BJ (cell line): Measurements from ENCODE around the gene LGR5. TPM values are rescaled to one million over a fixed set of nuclear protein-coding genes. Genes with fewer than 3 reads are reported as not detected.

ENCODE experiments used
- CTCF ChIA-PET: fragments of 350-600 bp; formaldehyde crosslinking; extraction: SDS; loops from one replicate; lab custom pipeline; 2021; ENCODE audit warnings: antibody characterized with exemption, inconsistent platforms; lab: Yijun Ruan, JAX
- POLR2A ChIA-PET: fragments of 300-600 bp; sonication (Branson Sonifier 250); formaldehyde crosslinking; extraction: SDS; loops from one replicate; lab custom pipeline; 2021; ENCODE audit warnings: antibody characterized with exemption; lab: Charles Lee
- DNase-seq: peaks from one replicate; pipeline ENCODE4 v3.0.0-alpha.2; 2011; ENCODE audit warnings: low read depth
- H3K27me3 ChIP-seq: 2 replicates; pipeline ENCODE4 v1.6.0; 2011; ENCODE audit warnings: low read length; ENCODE audit not compliant: control insufficient read depth, insufficient read depth
- H3K36me3 ChIP-seq: 2 replicates; pipeline ENCODE4 v1.5.1; 2011; ENCODE audit warnings: low read length; ENCODE audit not compliant: control insufficient read depth, insufficient read depth
- H3K4me3 ChIP-seq: 2 replicates; pipeline ENCODE4 v1.5.1; 2011; ENCODE audit warnings: low read depth, mild to moderate bottlenecking, control low read depth, low read length
- CTCF ChIP-seq: IDR thresholded peaks from 2 replicates; pipeline ENCODE4 v1.5.1; 2011; ENCODE audit warnings: low read depth, mild to moderate bottlenecking, control low read depth, inconsistent platforms, low read length, moderate library complexity; ENCODE audit not compliant: insufficient read depth
- polyA plus RNA-seq: library from polyadenylated mRNA; depleted of rRNA; stranded (reverse); fragments of >200 nt; gene quantifications from 2 replicates; pipeline ENCODE4 v1.2.3, GENCODE V29; 2011

Gene LGR5
- polyA plus RNA-seq, 1 experiment: 0.23 TPM

DNA sequence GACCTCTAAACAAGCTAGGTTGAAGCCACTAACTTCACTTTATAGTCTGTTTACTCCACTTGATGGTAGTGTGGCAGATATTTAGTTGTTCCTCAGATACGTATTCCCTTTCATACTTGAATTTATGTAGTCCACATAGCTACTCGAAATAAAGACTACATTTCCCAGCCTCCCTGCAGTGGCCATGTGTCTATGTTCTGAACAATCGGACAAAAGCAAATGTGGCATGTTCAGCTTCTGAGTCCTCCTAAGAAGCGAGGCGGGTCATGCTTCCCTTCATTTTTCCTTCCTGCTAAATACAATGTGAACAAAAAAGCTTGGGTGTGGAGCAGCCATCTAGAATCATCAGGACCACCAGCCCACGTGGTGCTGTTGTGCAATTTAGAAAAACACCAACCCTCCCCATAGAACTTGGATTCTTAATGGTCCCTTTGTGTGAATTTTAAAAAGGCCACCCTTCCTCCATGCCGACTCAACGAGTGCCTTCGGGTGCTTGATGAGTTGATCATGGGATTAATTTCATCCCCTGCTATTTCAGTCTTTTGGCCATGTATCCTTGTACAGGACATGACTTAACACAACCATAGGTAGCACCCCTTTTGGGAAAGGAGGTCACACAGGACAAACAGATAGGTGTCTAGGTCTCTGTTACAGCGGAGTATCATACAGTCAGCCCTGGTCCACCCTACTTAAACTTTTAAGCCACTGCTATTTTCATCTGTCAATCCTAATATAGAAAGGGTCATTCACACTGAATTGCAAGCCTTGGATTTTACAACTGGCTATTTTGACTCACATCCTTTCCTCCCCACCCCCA is 163.4 kb downstream of the LGR5 start:
- ChIA-PET POLR2A (no interaction called here), CTCF (interaction anchor here (0.7 to 2.2 kb wide), 2 partner anchors 34 to 187 kb away, joined by 3 to 5 read pairs; no protein-coding TSS in a partner anchor)
- TF ChIP-seq CTCF: no peak
- DNase-seq: no peak
- H3K4me3 ChIP-seq: no peak overlapping the region
- no peaks in the 10 kb centered on the region for H3K27me3 ChIP-seq
- H3K36me3 ChIP-seq: no peaks in the 10 kb centered on the region

DNA sequence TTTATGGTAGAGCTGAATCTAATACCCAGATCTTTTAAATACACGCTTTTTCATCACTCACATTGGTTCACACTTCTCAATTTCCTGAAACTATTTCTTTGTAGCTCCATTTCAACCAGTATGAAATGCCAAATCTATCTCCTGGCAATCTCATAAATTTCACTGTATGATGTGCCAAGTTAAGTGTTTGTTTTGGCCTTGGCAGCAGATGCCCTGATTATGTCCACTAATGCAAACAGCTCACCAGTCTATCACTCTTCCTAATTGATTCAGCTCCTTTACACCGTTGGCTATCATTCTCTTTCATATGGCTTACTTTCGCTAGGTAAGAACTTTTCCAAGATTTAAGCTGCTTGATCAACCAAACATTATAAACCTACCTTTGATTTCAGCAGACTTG is 165.4 kb downstream of the LGR5 start:
- ChIA-PET CTCF (interaction anchor here (0.6 to 2.2 kb wide), 5 partner anchors 10 to 223 kb away, joined by 3 to 11 read pairs (median 4); no protein-coding TSS in a partner anchor), POLR2A (no interaction called here)
- TF ChIP-seq CTCF: no peak

DNA sequence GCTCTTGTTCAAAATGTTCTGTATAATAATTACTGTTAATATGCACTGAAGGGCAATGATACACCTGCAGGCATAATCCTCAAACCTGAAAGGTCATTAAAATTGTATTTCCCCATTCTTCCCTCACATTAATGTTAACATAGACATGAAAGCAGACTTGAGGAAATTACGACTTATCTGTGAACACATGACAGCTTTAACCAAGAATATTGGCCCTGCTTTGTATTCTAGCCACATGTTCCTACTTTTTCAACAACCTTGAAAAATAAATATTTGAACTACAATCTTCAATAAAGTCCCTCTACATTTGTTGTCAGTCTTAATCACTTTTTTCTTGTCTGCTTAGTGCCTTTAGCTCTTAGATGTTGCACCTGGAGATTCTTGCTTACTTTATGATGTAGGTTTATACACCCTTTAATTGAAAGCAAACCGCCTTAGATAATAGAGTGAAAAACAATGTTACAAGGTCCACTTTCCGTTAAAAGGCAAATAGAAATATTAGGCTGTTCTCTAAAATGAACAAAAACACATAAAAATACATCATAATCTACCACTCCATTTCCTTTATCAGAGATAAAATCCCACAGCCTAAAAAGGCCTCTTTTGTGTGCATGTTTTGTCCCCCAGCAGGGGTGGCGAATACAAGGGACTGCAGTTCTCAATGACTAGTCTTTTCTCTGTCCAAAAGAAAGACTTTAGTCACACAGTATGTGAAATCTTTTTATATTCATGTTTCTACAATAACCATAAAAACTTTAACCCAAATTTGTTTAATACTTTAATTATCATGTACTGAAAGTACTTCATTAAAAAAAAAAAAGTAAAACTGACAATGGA is 168.1 kb downstream of the LGR5 start:
- no peak for DNase-seq
- POLR2A ChIA-PET: no interaction called here
- CTCF ChIA-PET: interaction anchor here (1.3 to 1.8 kb wide), 2 partner anchors 13 to 27 kb away, joined by 3 to 4 read pairs; no protein-coding TSS in a partner anchor
- TF ChIP-seq CTCF: no peak
- no peak overlapping the region for H3K4me3 ChIP-seq
- no peaks in the 10 kb centered on the region for H3K27me3 ChIP-seq
- H3K36me3 ChIP-seq: peaks cover 4% of the 10 kb centered on the region

More for the DNA sequence above, 165.4 kb downstream of the LGR5 start:
- no peak overlapping the region for H3K4me3 ChIP-seq
- peaks cover 2% of the 10 kb centered on the region for H3K36me3 ChIP-seq
- DNase-seq: no peak
- no peaks in the 10 kb centered on the region for H3K27me3 ChIP-seq

DNA sequence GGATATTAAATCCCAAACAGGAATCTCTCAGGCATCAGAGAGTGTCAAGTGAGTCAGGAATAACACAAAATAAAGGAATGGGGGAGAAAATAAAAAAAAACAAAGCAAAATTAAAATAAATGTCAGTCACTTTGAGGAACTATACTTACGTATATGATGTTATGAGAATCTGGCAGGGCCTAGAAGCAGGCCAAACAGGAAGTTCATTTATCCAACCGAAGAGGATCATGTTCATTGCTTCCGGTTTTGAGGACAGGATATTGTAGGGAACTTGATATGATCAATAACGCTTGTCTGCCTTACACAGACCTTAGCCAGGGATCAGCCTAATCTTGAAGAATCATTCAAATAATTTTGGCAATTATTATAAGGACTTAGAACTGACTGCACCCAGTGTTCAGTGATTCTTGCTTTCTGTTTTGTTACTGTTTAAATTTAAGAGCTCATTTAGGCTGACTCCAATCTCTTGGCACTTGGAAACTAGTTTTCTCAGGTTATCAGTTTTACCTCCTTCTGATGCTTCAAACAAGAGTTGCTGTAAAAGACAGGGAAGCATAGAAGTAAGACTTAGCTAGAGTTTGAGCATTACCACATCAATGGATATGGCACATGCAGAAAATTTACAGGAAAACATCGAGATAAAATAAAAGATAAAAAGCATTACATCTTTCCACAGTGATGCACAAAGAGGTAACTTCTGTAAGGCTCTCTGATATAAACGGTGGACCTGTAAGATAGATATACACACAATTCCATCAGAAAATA is 170.6 kb downstream of the LGR5 start:
- Histone ChIP-seq H3K27me3 (no peaks in the 10 kb centered on the region), H3K36me3 (peaks cover 6% of the 10 kb centered on the region), H3K4me3 (no peak overlapping the region)
- ChIA-PET CTCF (no interaction called here), POLR2A (no interaction called here)
- no peak for TF ChIP-seq CTCF
- no peak for DNase-seq
